NCI-H146 treated with DMSO at 0.1 percent for 48 hours (cell line): ENCODE data around the gene GAS2L3.

Source experiments
- DNase-seq: peaks from one replicate; lab custom pipeline; 2025; ENCODE audit not compliant: unreplicated experiment; lab: John Stamatoyannopoulos, UW

The GAS2L3 gene

GRCh38 chr12:100656856-100657255, 83.4 kb downstream of the GAS2L3 start:
- peak; percentile 87 for DNase-seq

DNA sequence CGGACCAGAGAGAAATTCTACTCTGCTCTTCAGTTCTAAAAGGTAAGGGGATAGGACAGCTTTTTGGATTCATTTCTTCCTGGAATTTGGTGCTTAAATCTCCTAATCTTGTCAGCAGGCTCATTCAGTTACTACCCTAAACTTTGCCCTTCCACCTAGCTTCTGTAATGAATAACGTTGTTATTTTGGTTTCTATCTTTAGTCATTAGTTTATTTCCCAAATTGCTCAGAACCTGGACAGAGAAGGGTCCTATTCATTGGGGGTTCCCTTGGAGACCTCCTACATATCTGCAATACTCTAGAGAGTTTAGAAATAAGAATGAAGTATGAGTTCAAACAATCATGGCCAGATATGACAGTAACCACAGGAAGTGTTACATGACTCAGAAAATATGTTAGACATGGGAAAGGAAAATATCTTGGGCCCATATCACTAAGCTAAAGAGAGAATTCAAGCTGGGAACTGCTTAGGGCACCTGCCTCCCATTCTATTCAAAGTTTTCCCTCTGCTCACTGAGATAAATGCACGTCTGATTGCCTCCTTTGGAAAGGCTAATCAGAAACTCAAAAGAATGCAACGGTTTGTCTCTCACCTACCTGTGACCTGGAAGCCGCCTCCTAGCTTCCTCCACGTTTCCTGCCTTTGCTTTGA, 87.9 kb downstream of the GAS2L3 start:
- no peak for DNase-seq

- no peak for DNase-seq
Observed at GRCh38 chr12:100666588-100666987, 93.1 kb downstream of the GAS2L3 start.

DNA sequence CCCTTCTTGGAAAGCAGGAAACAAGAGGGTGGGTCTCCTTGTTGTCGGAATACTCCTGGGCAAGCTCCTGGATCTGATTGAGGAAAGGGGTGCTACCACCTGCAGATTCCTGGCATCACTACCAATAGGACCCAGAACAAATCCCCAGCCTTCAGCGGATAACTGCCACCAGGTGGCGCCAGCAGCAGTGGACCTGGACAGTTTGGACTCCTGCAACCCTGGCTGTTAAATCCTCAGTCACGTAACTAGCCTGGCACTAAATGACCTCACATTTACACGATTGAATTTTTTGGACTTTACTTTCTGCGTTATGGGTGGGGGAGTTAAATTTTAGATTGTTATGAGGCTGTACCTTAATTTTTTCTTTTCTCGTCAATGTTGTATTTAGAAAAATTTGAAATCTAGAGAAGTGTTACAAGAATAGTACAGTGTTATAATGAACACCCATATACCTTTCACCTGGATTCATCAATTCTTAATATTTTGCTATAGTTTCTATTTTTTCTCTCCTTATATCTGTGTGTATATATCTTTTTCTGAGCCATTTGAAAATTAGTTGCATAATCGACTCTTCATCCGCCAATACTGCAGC, 95.6 kb downstream of the GAS2L3 start:
- DNase-seq, result peak; percentile 61

DNA sequence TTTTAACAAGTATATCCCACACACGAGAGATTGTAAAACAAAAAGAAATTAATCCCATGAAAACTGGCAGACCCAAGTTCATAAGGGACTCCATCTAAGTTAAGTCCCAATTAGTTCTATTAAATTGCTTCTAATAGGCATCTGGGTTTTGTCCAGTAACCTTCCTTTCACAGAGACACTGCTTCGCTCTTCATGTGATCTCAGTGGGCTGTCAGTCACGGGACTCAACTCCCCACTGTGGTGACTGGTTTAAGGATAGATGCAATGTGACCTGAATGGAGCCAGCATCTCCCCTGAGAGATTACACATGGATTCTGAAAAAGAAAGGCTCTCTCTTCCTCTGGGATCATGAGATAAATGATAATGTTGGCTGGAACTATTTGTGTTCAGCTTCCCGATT, 96.4 kb downstream of the GAS2L3 start:
- DNase-seq, result no peak

GRCh38 chr12:100671396-100672074, 98.1 kb downstream of the GAS2L3 start:
- no peak for DNase-seq

DNA sequence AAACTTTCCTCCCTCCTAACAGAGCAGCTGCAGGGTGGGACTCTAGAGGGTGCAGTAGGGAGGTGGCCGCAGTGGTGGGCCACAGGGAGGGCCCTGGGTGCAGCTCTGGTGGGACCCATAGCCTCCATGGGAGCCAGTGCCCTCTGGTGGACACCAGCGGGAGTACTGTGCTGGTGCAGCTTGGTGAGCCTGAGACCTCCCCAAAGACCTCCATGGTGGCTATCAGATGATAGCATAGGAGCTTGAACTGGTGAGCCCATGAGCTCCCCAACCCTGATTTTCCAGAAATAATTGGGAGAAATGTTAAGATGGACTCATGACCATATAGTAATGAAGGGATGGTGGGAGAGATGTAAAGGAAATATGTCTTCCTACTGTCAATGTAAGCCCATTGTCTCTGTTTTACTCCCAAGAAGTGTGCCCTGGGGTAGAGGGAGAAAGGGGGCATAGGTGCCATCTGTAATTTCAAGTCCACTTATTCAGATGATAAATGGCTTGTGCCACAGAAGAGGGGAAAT, 98.7 kb downstream of the GAS2L3 start:
- no peak for DNase-seq

DNA sequence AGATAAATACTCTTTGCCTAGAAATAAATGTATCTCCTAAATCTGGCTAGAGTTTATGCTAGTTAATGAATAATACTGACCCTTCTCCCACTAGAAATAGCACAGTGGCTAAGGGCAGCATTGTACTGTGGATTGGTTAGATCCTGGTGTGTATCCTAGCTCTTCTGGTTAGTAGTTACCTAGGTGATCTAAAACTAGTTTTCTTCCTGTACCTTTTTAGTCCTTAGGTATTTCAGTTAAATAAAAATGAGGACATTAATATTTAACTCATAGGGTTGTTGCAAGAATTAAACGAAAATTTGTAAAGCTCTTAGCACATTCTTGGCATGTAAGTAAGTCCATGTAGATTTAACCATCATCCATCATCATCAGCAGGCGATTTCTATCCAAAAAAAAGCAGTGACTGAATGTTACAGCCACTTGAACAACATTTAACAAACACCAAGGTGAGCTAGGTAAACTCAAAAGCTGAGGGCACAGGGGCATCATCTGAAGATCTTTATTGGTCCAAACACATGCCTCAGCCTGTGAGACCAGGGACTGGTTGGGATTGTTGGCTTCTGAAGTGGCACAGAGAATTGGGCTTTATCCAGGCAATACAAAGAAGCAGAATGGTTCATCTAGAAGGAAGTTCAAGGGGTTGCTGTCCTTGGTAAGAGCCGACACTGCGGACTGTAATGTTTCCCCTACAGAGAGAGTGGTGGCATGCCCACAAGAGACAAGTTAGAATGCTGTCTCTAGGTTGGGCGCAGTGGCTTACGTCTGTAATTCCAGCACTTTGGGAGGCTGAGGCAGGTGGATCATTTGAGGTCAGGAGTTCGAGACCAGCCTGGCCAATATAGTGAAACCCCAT, 100.8 kb downstream of the GAS2L3 start:
- no peak for DNase-seq
